Endothelial cell of umbilical vein (primary cell): ENCODE data around the gene SMOC1. TPM values are rescaled to one million over a fixed set of nuclear protein-coding genes. Genes with fewer than 3 reads are reported as not detected.

Source experiments
- BruUV-seq: library from RNA; stranded (reverse); fragments of 400-500 nt; replicated peaks from 2 replicates; lab custom pipeline; 2021; lab: Mats Ljungman, UMichigan
- CTCF ChIA-PET: fragments of 300-600, 350-600 bp; sonication (Branson Sonifier 250); formaldehyde crosslinking; loops from one replicate; lab custom pipeline; 2021; ENCODE audit warnings: antibody characterized with exemption, inconsistent platforms; lab: Charles Lee
- POLR2A ChIA-PET: fragments of 300-600, 350-600 bp; sonication (Branson Sonifier 250); formaldehyde crosslinking; loops from one replicate; lab custom pipeline; 2021; ENCODE audit warnings: antibody characterized with exemption, inconsistent platforms; lab: Charles Lee
- DNase-seq: peaks from one replicate; pipeline ENCODE4 v3.0.0-alpha.2; 2011; ENCODE audit warnings: low read depth, low spot score
- FAIRE-seq: peaks from 2 replicates; lab custom pipeline; 2011; peaks lifted over from hg19 to GRCh38; lab: Jason Lieb, UNC
- H2AFZ ChIP-seq: 2 replicates; pipeline ENCODE4 v1.6.0; 2012; ENCODE audit warnings: low read depth, low read length, control low read depth, inconsistent platforms
- H3K27ac ChIP-seq: 2 replicates; pipeline ENCODE4 v1.5.1; 2011; ENCODE audit warnings: low read depth, mild to moderate bottlenecking, control low read depth, low read length, moderate library complexity; ENCODE audit not compliant: insufficient read depth
- H3K27me3 ChIP-seq, 2 experiments: 2 replicates each; pipeline versions ENCODE4 v1.6.0 to v1.6.1; 2011; ENCODE audit warnings: low read length in 2 of 2, mixed read lengths in 1 of 2; ENCODE audit not compliant: control insufficient read depth in 2 of 2, insufficient read depth in 2 of 2
- H3K36me3 ChIP-seq, 2 experiments: 2 replicates in 1 of 2; 3 replicates in 1 of 2; pipeline ENCODE4 v1.5.1; 2011; ENCODE audit warnings: low read length in 2 of 2, mild to moderate bottlenecking in 1 of 2, moderate library complexity in 1 of 2; ENCODE audit not compliant: control insufficient read depth in 2 of 2, insufficient read depth in 2 of 2; ENCODE audit errors: extremely low read depth in 1 of 2
- H3K4me1 ChIP-seq: 3 replicates; pipeline ENCODE4 v1.5.1; 2011; ENCODE audit warnings: mild to moderate bottlenecking, low read length; ENCODE audit not compliant: control insufficient read depth, insufficient read depth; ENCODE audit errors: extremely low read depth
- H3K4me2 ChIP-seq: 2 replicates; pipeline ENCODE4 v1.6.1; 2011; ENCODE audit warnings: low read length, control low read depth, mixed read lengths; ENCODE audit not compliant: insufficient read depth
- H3K4me3 ChIP-seq, 3 experiments: fragments of 200-600 bp in 1 of 3; sonication (generic), shearing (Covaris generic) in 1 of 3; replicated peaks in 1 of 3; 2 replicates each; pipeline ENCODE4 v1.5.1; 2011 to 2016; ENCODE audit warnings: control low read depth in 3 of 3, low read length in 3 of 3, mild to moderate bottlenecking in 2 of 3, inconsistent platforms in 1 of 3, low read depth in 1 of 3, moderate library complexity in 1 of 3; ENCODE audit not compliant: insufficient read depth in 1 of 3
- H3K79me2 ChIP-seq: 2 replicates; pipeline ENCODE4 v1.6.0; 2012; ENCODE audit warnings: low read length, inconsistent platforms; ENCODE audit not compliant: control insufficient read depth, insufficient read depth
- H3K9ac ChIP-seq: replicated peaks from 2 replicates; pipeline ENCODE3; 2011; ENCODE audit warnings: low read length, control low read depth; ENCODE audit not compliant: insufficient read depth; ENCODE audit errors: extremely low read depth
- H3K9me1 ChIP-seq: replicated peaks from 3 replicates; pipeline ENCODE4 v1.6.0; 2011; ENCODE audit warnings: mild to moderate bottlenecking, low read length; ENCODE audit not compliant: control insufficient read depth, insufficient read depth; ENCODE audit errors: extremely low read depth
- H3K9me3 ChIP-seq: replicated peaks from 2 replicates; pipeline ENCODE4 v1.5.1; 2012; ENCODE audit warnings: low read length, inconsistent platforms; ENCODE audit not compliant: control insufficient read depth, insufficient read depth
- H4K20me1 ChIP-seq: replicated peaks from 2 replicates; pipeline ENCODE3; 2011; ENCODE audit warnings: mild to moderate bottlenecking, low read length; ENCODE audit not compliant: control insufficient read depth, insufficient read depth; ENCODE audit errors: extremely low read depth
- EZH2 ChIP-seq: IDR thresholded peaks from 2 replicates; pipeline ENCODE4 v1.6.1; 2012; ENCODE audit warnings: borderline replicate concordance, low read depth, mild to moderate bottlenecking, moderate library complexity, low read length, inconsistent platforms; ENCODE audit not compliant: severe bottlenecking
- FOS ChIP-seq: IDR thresholded peaks from 2 replicates; pipeline ENCODE4 v1.6.1; 2011; ENCODE audit warnings: mild to moderate bottlenecking, low read length, moderate library complexity, borderline replicate concordance; ENCODE audit not compliant: insufficient read depth
- GATA2 ChIP-seq: IDR thresholded peaks from 2 replicates; pipeline ENCODE4 v1.7.0; 2011; ENCODE audit warnings: low read depth, mild to moderate bottlenecking, moderate library complexity, mixed read lengths, low read length; ENCODE audit not compliant: insufficient read length, insufficient read depth
- JUN ChIP-seq: IDR thresholded peaks from 2 replicates; pipeline ENCODE4 v1.6.1; 2011; ENCODE audit warnings: borderline replicate concordance, low read depth; ENCODE audit not compliant: insufficient read length, insufficient read depth
- MYC ChIP-seq: IDR thresholded peaks from one replicate; pipeline ENCODE4 v1.6.1; 2011; ENCODE audit warnings: mild to moderate bottlenecking, low read depth, low read length
- POLR2A ChIP-seq: IDR thresholded peaks from 2 replicates; pipeline ENCODE4 v1.6.1; 2012; ENCODE audit warnings: low read depth, mild to moderate bottlenecking, control low read depth, low read length
- POLR2AphosphoS5 ChIP-seq: IDR thresholded peaks from 2 replicates; pipeline ENCODE4 v1.6.1; 2012; ENCODE audit warnings: low read depth, mild to moderate bottlenecking, control low read depth, low read length, moderate library complexity; ENCODE audit not compliant: insufficient read depth
- dilution Hi-C: fragments of 300-500 bp; cut with MboI; formaldehyde crosslinking; loops from one replicate; pipeline ENCODE4 v1.15.0; 2019; ENCODE audit warnings: low sequenced_read_pairs; ENCODE audit not compliant: extremely low pct_ligation_motif_present
- intact Hi-C: fragments of 100-400 bp; cut with micrococcal nuclease; formaldehyde crosslinking; loops from one replicate; pipeline ENCODE4 v1.10.0; 2022
- polyA plus RNA-seq, 4 experiments: library from polyadenylated mRNA; depleted of rRNA in 3 of 4; stranded (reverse) in 3 of 4; unstranded in 1 of 4; fragments of >200 nt; gene quantifications; 2 replicates each; pipeline versions ENCODE4 v1.2.1 to v1.2.3, GENCODE V29; 2011 to 2012; ENCODE audit warnings: missing spikeins in 1 of 4
- total RNA-seq: library from RNA; stranded (reverse); gene quantifications from 2 replicates; pipeline ENCODE4 v1.2.3, GENCODE V29; 2021
- TF ChIP-seq, protein P1 (sequence below): IDR thresholded peaks from 2 replicates; pipeline ENCODE4 v1.6.1; 2011; ENCODE audit not compliant: insufficient read depth, insufficient read length
- TF ChIP-seq, protein P2 (sequence below), 2 donors: IDR thresholded peaks; 1 replicate in 1 of 2; 2 replicates in 1 of 2; pipeline ENCODE4 v1.5.1; 2011; ENCODE audit warnings: low read length in 2 of 2, mild to moderate bottlenecking in 2 of 2, moderate library complexity in 2 of 2, control low read depth in 1 of 2, inconsistent platforms in 1 of 2, low read depth in 1 of 2; ENCODE audit not compliant: insufficient read depth in 1 of 2; ENCODE audit errors: extremely low read depth in 1 of 2

SMOC1 gene
- total and polyA plus RNA-seq, 2 donors (not counting 3 experiments of a cell fraction or from before 2014, with no cell fraction given): 0.97 to 1.1 TPM

DNA sequence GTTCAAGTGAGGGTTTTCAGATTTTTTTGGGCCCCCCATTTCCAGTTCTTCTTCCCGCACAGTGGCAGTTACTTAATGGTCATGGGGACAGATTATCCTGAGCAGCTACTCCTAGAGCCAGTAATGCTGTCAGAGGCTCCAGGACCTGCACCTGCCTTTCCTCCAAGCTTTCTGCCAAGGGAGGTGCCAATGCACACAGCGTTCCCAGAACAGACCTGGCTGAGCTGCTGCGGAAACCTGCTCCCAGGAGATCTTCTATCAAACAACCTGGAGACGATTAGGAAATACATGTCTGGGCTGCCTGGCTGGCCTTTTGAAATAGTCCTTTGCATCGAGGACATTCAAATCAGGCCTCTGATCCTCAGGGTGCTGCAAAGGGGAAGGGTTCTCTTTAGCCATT is 188.6 kb downstream of the SMOC1 start:
- Histone ChIP-seq H3K36me3 (no peaks in the 10 kb centered on the region), H3K79me2 (no peaks in the 10 kb centered on the region), H3K9me3 (no peaks in the 10 kb centered on the region), H3K9ac (no peak overlapping the region), H3K9me1 (no peaks in the 10 kb centered on the region), H2AFZ (no peak overlapping the region), H3K27ac (no peak overlapping the region), H3K4me2 (no peak overlapping the region), H3K27me3 (no peaks in the 10 kb centered on the region), H4K20me1 (no peaks in the 10 kb centered on the region), H3K4me1 (no peaks in the 10 kb centered on the region), H3K4me3 (no peak overlapping the region)
- intact Hi-C loops (no loop called here), dilution Hi-C loops (no loop called here)
- POLR2A ChIA-PET: no interaction called here
- CTCF ChIA-PET: no interaction called here
- no TSS peak for BruUV-seq
- FAIRE-seq (no peak), DNase-seq (no peak)
- TF ChIP-seq MYC (no peak), FOS (no peak), POLR2AphosphoS5 (no peak), GATA2 (no peak), JUN (no peak), POLR2A (no peak), EZH2 (no peak)
- TF ChIP-seq, protein P1, sequence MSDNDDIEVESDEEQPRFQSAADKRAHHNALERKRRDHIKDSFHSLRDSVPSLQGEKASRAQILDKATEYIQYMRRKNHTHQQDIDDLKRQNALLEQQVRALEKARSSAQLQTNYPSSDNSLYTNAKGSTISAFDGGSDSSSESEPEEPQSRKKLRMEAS: no peak
- TF ChIP-seq, protein P2, sequence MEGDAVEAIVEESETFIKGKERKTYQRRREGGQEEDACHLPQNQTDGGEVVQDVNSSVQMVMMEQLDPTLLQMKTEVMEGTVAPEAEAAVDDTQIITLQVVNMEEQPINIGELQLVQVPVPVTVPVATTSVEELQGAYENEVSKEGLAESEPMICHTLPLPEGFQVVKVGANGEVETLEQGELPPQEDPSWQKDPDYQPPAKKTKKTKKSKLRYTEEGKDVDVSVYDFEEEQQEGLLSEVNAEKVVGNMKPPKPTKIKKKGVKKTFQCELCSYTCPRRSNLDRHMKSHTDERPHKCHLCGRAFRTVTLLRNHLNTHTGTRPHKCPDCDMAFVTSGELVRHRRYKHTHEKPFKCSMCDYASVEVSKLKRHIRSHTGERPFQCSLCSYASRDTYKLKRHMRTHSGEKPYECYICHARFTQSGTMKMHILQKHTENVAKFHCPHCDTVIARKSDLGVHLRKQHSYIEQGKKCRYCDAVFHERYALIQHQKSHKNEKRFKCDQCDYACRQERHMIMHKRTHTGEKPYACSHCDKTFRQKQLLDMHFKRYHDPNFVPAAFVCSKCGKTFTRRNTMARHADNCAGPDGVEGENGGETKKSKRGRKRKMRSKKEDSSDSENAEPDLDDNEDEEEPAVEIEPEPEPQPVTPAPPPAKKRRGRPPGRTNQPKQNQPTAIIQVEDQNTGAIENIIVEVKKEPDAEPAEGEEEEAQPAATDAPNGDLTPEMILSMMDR (IDR thresholded peaks at IDR 0.05; ENCODE audit: extremely low read depth in 1 of 2, insufficient read depth in 1 of 2, low read depth in 1 of 2, low read length in 2 of 2): no peak
